SU-DHL-6 (cell line): Measurements from ENCODE around the gene PPP1R2.

Source experiments
- H2AFZ ChIP-seq: fragments of 200-600 bp; sonication (generic); 2 replicates; pipeline ENCODE4 v1.6.1; 2014; ENCODE audit warnings: low read depth, mild to moderate bottlenecking, moderate library complexity, mixed read lengths, antibody characterized with exemption, low read length; ENCODE audit not compliant: severe bottlenecking
- H3F3A ChIP-seq: fragments of 200-600 bp; shearing (Covaris generic); 2 replicates; pipeline ENCODE4 v1.6.0; 2016; ENCODE audit warnings: antibody characterized with exemption, mild to moderate bottlenecking; ENCODE audit not compliant: insufficient read depth
- H3K27ac ChIP-seq: fragments of 200-600 bp; sonication (generic); 2 replicates; pipeline ENCODE4 v1.5.1; 2016; ENCODE audit warnings: low read depth, mild to moderate bottlenecking, low read length, moderate library complexity, mixed read lengths
- H3K27me3 ChIP-seq: fragments of 200-600 bp; sonication (generic), shearing (Covaris generic); 2 replicates; pipeline ENCODE4 v1.6.0; 2014; ENCODE audit warnings: mild to moderate bottlenecking, low read length
- H3K36me3 ChIP-seq: fragments of 200-600 bp; sonication (generic); 2 replicates; pipeline ENCODE4 v1.6.1; 2014; ENCODE audit warnings: mild to moderate bottlenecking, low read length, mixed read lengths
- H3K4me2 ChIP-seq: fragments of 300-600, 200-600 bp; shearing (Covaris generic), sonication (generic); 2 replicates; pipeline ENCODE4 v1.6.0; 2014; ENCODE audit warnings: low read length, low read depth, mild to moderate bottlenecking; ENCODE audit not compliant: poor library complexity, severe bottlenecking
- H3K4me3 ChIP-seq: fragments of 200-600 bp; sonication (generic); 2 replicates; pipeline ENCODE4 v1.5.1; 2014; ENCODE audit warnings: antibody characterized with exemption, low read length, mild to moderate bottlenecking, mixed read lengths; ENCODE audit not compliant: insufficient read depth, poor library complexity, severe bottlenecking
- H3K79me2 ChIP-seq: fragments of 200-600 bp; sonication (generic); 2 replicates; pipeline ENCODE4 v1.6.1; 2014; ENCODE audit warnings: mild to moderate bottlenecking, low read length, moderate library complexity; ENCODE audit not compliant: insufficient read depth
- H3K9ac ChIP-seq: fragments of 200-600 bp; sonication (generic); 2 replicates; pipeline ENCODE4 v1.7.0; 2014; ENCODE audit warnings: mild to moderate bottlenecking, low read length
- H3K9me2 ChIP-seq: fragments of 200-600 bp; sonication (generic); replicated peaks from 2 replicates; pipeline ENCODE4 v1.6.1; 2014; ENCODE audit warnings: low read length; ENCODE audit not compliant: insufficient read depth
- H3K9me3 ChIP-seq: fragments of 200-600 bp; sonication (generic); 2 replicates; pipeline ENCODE4 v1.6.1; 2014; ENCODE audit warnings: low read length, mixed read lengths; ENCODE audit not compliant: insufficient read depth
- H4K20me1 ChIP-seq: fragments of 200-600 bp; sonication (generic); 2 replicates; pipeline ENCODE4 v1.6.1; 2014; ENCODE audit warnings: low read depth, mild to moderate bottlenecking, antibody characterized with exemption, low read length, moderate library complexity, mixed read lengths
- EZH2phosphoT487 ChIP-seq: fragments of 200-600 bp; sonication (generic), shearing (Covaris generic); conservative IDR thresholded peaks from 2 replicates; pipeline ENCODE4 v1.6.1; 2018; ENCODE audit warnings: mild to moderate bottlenecking, antibody characterized with exemption, low read length, moderate library complexity, mixed read lengths
- TF ChIP-seq, protein P1 (sequence below): fragments of 200-600 bp; sonication (generic); IDR thresholded peaks from one replicate; pipeline ENCODE4 v1.5.1; 2017; ENCODE audit warnings: antibody characterized with exemption, mild to moderate bottlenecking, low read length, moderate library complexity; ENCODE audit not compliant: insufficient read depth, poor library complexity, severe bottlenecking

PPP1R2 gene

DNA sequence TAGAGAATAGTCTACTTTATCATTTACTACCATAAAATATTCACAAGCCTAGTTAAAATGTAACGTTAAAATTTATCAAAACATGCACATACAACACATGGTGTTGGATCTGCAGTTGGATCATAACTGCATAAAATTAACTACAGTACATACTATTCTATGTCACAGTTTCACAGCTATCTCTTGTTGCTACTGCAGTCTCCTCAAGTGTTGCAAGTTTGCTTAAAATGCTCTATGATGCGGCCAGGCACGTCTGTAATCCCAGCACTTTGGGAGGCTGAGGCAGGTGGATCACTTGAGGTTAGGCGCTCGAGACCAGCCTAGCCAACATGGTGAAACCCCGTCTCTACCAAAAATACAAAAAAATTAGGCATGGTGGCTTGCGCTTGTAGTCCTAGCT, 10.3 kb downstream of the PPP1R2 start:
- Histone ChIP-seq H3F3A (no peaks in the 10 kb centered on the region), H3K9ac (no peak overlapping the region), H3K9me3 (no peaks in the 10 kb centered on the region), H3K4me2 (no peak overlapping the region), H3K79me2 (peaks cover 81% of the 10 kb centered on the region), H3K36me3 (peaks cover 4% of the 10 kb centered on the region; the same call in 1 of the 2 replicates), H4K20me1 (0 out of 2 replicates have a peak, but pooled peaks cover 6% of the 10 kb centered on the region), H3K27ac (no peak overlapping the region), H3K9me2 (no peaks in the 10 kb centered on the region), H3K4me3 (no peak overlapping the region), H2AFZ (no peak overlapping the region), H3K27me3 (no peaks in the 10 kb centered on the region)
- TF ChIP-seq EZH2phosphoT487 = no peak
- TF ChIP-seq, protein P1, sequence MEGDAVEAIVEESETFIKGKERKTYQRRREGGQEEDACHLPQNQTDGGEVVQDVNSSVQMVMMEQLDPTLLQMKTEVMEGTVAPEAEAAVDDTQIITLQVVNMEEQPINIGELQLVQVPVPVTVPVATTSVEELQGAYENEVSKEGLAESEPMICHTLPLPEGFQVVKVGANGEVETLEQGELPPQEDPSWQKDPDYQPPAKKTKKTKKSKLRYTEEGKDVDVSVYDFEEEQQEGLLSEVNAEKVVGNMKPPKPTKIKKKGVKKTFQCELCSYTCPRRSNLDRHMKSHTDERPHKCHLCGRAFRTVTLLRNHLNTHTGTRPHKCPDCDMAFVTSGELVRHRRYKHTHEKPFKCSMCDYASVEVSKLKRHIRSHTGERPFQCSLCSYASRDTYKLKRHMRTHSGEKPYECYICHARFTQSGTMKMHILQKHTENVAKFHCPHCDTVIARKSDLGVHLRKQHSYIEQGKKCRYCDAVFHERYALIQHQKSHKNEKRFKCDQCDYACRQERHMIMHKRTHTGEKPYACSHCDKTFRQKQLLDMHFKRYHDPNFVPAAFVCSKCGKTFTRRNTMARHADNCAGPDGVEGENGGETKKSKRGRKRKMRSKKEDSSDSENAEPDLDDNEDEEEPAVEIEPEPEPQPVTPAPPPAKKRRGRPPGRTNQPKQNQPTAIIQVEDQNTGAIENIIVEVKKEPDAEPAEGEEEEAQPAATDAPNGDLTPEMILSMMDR = no peak

- Histone ChIP-seq H3K27ac (no peak overlapping the region), H4K20me1 (0 out of 2 replicates have a peak, but pooled peaks cover 6% of the 10 kb centered on the region), H3K4me2 (no peak overlapping the region), H2AFZ (no peak overlapping the region), H3K36me3 (peaks cover 4% of the 10 kb centered on the region; the same call in 1 of the 2 replicates), H3K79me2 (peaks cover 76% of the 10 kb centered on the region), H3F3A (no peaks in the 10 kb centered on the region), H3K4me3 (no peak overlapping the region), H3K9ac (no peak overlapping the region), H3K9me2 (no peaks in the 10 kb centered on the region), H3K9me3 (no peaks in the 10 kb centered on the region), H3K27me3 (no peaks in the 10 kb centered on the region)
- no peak for TF ChIP-seq EZH2phosphoT487
- TF ChIP-seq, protein P1 = no peak
Observed at GRCh38 chr3:195532345-195532744, 10.8 kb downstream of the PPP1R2 start.

GRCh38 chr3:195531683-195532082, 11.4 kb downstream of the PPP1R2 start:
- Histone ChIP-seq H3K27me3 (no peaks in the 10 kb centered on the region), H4K20me1 (0 out of 2 replicates have a peak, but pooled peaks cover 6% of the 10 kb centered on the region), H3K27ac (no peak overlapping the region), H3K9ac (no peak overlapping the region), H3K9me2 (no peaks in the 10 kb centered on the region), H3K9me3 (no peaks in the 10 kb centered on the region), H3K36me3 (peaks cover 4% of the 10 kb centered on the region; the same call in 1 of the 2 replicates), H2AFZ (no peak overlapping the region), H3F3A (no peaks in the 10 kb centered on the region), H3K4me3 (no peak overlapping the region), H3K4me2 (no peak overlapping the region), H3K79me2 (peaks cover 71% of the 10 kb centered on the region)
- no peak for TF ChIP-seq EZH2phosphoT487
- TF ChIP-seq, protein P1 = no peak
